ENCODE measurements around the gene ZNF627. TPM values are rescaled to one million over a fixed set of nuclear protein-coding genes. Genes with fewer than 3 reads are reported as not detected.

Gene ZNF627
- 22.1 and 27.0 TPM in 2 replicates for total RNA-seq

DNA sequence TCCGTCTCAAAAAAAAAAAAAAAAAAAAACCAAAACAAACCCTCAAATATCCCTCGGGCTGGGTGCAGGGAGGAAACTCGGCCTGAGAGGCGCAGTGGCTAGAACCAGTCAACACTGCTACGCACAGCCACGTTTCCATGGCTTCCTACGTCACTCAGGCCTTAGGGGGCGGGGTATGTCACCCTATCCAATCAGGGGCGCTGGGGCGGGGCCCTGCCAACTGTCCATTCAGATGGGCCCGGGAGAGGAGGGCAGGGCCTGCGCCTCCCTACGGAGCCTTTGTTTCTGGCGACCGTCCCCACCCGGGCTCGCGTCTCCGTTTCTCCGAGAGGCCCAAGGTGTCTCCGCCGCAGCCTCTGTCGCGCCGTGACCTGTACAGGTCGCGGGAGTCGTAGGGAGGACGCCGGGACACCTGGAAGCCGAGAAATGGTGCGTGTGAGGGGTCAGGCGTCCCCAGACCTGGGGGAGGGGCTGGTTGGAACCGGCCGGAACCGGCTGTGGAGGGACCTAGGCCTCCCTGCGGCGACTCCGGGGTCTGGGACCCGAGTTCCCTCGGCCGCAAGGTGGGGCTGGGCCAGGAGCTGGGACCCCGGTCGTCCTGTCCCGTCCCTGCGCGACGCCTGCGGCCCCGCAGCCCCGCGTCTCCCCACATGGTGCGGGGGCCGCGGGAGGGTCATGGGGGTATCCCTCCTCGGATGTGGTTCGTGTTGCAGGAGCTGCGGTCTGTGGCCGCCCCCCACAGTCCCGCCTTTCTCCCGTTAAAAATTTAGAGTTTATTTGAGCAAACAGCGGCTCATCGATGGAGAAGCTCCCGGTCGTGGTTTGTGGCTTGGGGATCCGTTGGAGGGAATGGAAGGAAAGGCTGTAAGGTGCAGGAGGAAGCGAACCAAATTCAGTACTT lies at the start of gene ZNF627:
ZNF627 (plus strand) TSS at position 282 of the 901 bp plus-strand sequence; CDS start at position 427, 145 bp downstream.

DNA sequence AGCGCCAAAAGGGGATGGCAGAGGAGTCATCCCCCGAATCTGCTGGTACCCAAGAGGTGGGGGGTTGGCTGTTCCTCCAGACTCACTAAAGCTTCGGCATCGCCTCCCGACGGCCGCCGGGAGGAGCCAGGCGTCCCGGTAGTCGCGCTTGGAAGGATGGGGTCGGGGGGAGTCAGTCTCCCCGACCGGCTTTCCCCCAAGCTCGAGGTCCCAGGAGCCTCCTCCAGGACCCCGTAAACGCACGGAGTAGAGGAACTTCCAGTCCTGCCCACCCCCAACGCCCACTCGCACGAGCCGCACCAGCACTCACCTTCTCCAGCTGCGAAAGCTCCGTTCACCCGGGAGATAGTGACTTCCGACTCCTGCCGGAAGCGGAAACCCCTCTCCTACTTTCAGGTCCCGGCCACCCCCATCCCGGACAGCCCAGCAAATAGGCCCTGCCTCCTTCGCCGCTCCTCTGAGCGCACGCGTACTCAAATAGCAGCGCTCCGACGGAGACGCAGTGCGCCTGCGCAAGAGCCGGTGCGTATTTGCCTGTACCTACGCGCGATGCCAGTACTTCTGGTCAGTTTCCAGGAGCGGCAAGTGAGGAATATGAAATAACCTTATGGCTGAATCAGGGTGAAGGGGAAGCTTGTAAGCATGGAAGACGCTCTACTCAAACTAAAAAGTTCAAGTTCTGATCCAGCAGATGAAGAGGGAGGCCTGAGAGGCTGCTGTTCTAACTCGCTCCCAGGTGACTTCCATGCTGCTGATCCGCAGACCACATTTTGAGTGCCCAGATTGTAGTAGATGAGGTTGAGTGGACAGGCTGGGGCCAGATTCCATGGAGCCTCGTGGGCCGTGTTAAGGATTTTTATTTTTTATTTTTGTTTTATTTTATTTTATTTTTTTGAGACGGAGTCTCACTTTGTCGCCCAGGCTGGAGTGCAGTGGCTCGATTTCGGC lies 38.1 kb upstream of the ZNF627 start, which contains the start of gene ELOF1:
ELOF1 (minus strand) TSS at position 350 of the 948 bp plus-strand sequence. CDS start 4,883 bp downstream, outside the sequence.

DNA sequence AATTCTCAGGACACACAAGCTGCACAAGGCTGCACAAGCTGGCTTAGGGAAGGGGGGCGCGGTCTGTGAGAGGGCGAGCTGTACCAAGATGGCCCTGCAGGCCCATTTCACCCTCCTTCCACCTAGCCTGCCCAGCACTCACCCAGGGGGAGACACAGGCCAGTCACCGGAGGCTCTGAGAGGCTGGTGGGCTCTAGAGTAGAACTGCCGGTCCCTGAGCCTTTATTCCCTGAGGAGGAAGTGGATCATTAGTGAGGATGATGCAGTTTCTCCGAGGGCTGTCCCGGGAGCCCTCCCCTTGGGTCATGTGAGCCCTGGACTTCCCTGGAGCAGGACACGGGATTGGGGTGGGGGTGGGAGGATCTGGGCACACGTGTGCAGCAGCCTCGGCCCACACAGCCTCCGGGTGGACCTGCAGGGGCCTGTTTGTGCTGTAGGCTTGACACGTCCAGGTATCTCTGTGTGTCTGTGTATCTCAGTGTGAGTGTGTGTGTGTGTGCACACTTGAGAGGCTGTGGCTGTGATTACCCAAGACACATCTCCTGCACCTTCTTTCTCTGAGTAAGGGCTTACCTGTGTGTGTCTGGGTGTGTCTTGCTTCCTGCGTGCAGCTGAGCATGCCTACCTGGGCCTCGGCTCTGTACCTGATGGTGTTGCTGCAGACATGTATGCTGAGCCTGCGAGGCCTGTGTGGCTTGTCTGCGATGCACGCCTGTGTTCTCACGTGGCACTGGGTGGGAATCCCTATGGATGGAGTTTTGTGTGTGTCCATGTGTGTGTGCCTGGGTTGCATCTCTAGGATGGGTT lies 19.6 kb upstream of the ZNF627 start, which contains the start of gene ACP5:
ACP5 (minus strand) TSS at position 195 of the 807 bp plus-strand sequence. CDS start 328 bp downstream, outside the sequence.

Other genes with a start within 250 kb of the ZNF627 start
- 20.5 and 22.4 TPM in 2 replicates for gene PLPPR2, start 242.1 kb upstream of the ZNF627 start, total RNA-seq
- gene SWSAP1, start 222.8 kb upstream of the ZNF627 start, total RNA-seq, result 0.09 and 0.30 TPM in 2 replicates
- gene EPOR, start 213.2 kb upstream of the ZNF627 start, total RNA-seq, result 4.8 and 7.8 TPM in 2 replicates
- gene RGL3, start 178.2 kb upstream of the ZNF627 start, total RNA-seq, result 0.30 TPM in 1 of 2 replicates, not detected in the other
- gene ODAD3, start 162.4 kb upstream of the ZNF627 start, total RNA-seq, result 0.30 TPM in 1 of 2 replicates, not detected in the other
- 173 and 300 TPM in 2 replicates for gene PRKCSH, start 161.8 kb upstream of the ZNF627 start, total RNA-seq
- gene ELAVL3, start 116.4 kb upstream of the ZNF627 start, total RNA-seq, result not detected in 2 replicates
- gene ZNF653, start 91.6 kb upstream of the ZNF627 start, total RNA-seq, result 3.6 and 4.9 TPM in 2 replicates
- gene ECSIT, start 68.3 kb upstream of the ZNF627 start, total RNA-seq, result 24.9 and 26.1 TPM in 2 replicates
- 29.5 and 106 TPM in 2 replicates for gene CNN1, start 58.6 kb upstream of the ZNF627 start, total RNA-seq
- 23.4 and 27.3 TPM in 2 replicates for gene ELOF1, start 38.3 kb upstream of the ZNF627 start, total RNA-seq
- gene ACP5, start 19.8 kb upstream of the ZNF627 start, total RNA-seq, result 0.59 TPM in 1 of 2 replicates, not detected in the other
- gene ZNF823, start 141.5 kb downstream of the ZNF627 start, total RNA-seq, result 5.6 and 6.4 TPM in 2 replicates
- 8.1 and 14.0 TPM in 2 replicates for gene ZNF441, start 169.5 kb downstream of the ZNF627 start, total RNA-seq
- gene ZNF491, start 201.0 kb downstream of the ZNF627 start, total RNA-seq, result 4.4 and 5.3 TPM in 2 replicates
- 9.8 and 11.9 TPM in 2 replicates for gene ZNF440, start 216.8 kb downstream of the ZNF627 start, total RNA-seq